Upper lobe of right lung (tissue), 1 donor: ENCODE results near the gene GTPBP1. TPM values are rescaled to one million over a fixed set of nuclear protein-coding genes. Genes with fewer than 3 reads are reported as not detected.

Source experiments
- ATAC-seq: fragments of 200-7000 bp; cut with Tn5 transposase; one replicate; pipeline ENCODE4 v1.9.1; 2020; ENCODE audit warnings: mild to moderate bottlenecking, moderate library complexity
- DNase-seq: peaks from one replicate; pipeline ENCODE4 v3.0.0-alpha.2; 2020
- H3K27ac ChIP-seq: fragments of 200-600 bp; one replicate; pipeline ENCODE4 v1.8.0; 2022
- H3K27me3 ChIP-seq: fragments of 200-600 bp; one replicate; pipeline ENCODE4 v1.8.0; 2022; ENCODE audit warnings: mild to moderate bottlenecking
- H3K36me3 ChIP-seq: fragments of 200-600 bp; one replicate; pipeline ENCODE4 v1.8.0; 2022
- H3K4me1 ChIP-seq: fragments of 200-600 bp; one replicate; pipeline ENCODE4 v1.8.0; 2022
- H3K4me3 ChIP-seq: fragments of 200-600 bp; one replicate; pipeline ENCODE4 v1.8.0; 2022; ENCODE audit warnings: mild to moderate bottlenecking
- H3K9me3 ChIP-seq: fragments of 200-600 bp; one replicate; pipeline ENCODE4 v1.8.0; 2022
- CTCF ChIP-seq: fragments of 200-600 bp; IDR thresholded peaks from one replicate; pipeline ENCODE4 v1.8.0; 2022; ENCODE audit warnings: antibody characterized with exemption
- intact Hi-C: fragments of 100-400 bp; cut with DNase I; formaldehyde crosslinking; loops from one replicate; pipeline ENCODE4 v1.11.0; 2022
- total RNA-seq: library from RNA; stranded (reverse); fragmentation: NEBNext Ultra II Directional; extraction: Animal tissue kit (Norgen Biotek cat#: 25700); gene quantifications from one replicate; pipeline ENCODE4 v1.2.1, GENCODE V29; 2021
- donor health status: DM: no; HTN: yes; CAD: no; lungs with severe emphysema.

The GTPBP1 gene
- total RNA-seq, 1 donor from 2014 or later: 72.5 TPM

GRCh38 chr22:38761202-38762162 lies 55.7 kb downstream of the GTPBP1 start:
- H3K36me3 ChIP-seq: no peaks in the 10 kb centered on the region
- no peaks in the 10 kb centered on the region for H3K27me3 ChIP-seq
- no peak overlapping the region for H3K4me3 ChIP-seq
- DNase-seq: no peak
- TF ChIP-seq CTCF: no peak
- H3K9me3 ChIP-seq: no peaks in the 10 kb centered on the region
- H3K4me1 ChIP-seq: peaks cover 4% of the 10 kb centered on the region
- intact Hi-C loops: no loop called here
- no peak for ATAC-seq
- no peak overlapping the region for H3K27ac ChIP-seq

DNA sequence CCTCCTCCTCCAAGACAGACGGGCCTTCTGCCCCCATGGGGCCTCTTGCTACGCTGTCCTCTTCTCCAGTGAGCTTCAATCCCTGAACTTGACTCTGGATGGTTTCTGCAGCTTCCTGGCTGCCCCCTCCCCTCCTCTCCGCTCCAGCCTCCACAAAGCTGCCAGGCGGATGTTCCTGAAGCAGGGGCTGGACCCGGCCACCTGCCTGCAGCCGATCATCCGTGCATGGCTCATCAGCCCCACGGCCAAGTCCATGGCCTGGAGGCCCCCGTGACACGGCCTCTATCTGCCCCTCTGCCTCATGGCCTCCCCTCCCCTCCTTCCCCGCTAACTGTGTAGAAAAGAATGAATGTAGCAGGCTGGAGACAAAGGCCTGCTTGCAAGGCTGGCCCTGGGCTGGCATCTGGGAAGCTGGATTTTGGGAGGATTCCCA lies 56.8 kb downstream of the GTPBP1 start:
- Histone ChIP-seq H3K27me3 (no peaks in the 10 kb centered on the region), H3K36me3 (no peaks in the 10 kb centered on the region), H3K4me1 (no peaks in the 10 kb centered on the region), H3K4me3 (no peak overlapping the region), H3K9me3 (no peaks in the 10 kb centered on the region), H3K27ac (no peak overlapping the region)
- intact Hi-C loops: no loop called here
- DNase-seq (no peak), ATAC-seq (no peak)
- TF ChIP-seq CTCF: no peak

DNA sequence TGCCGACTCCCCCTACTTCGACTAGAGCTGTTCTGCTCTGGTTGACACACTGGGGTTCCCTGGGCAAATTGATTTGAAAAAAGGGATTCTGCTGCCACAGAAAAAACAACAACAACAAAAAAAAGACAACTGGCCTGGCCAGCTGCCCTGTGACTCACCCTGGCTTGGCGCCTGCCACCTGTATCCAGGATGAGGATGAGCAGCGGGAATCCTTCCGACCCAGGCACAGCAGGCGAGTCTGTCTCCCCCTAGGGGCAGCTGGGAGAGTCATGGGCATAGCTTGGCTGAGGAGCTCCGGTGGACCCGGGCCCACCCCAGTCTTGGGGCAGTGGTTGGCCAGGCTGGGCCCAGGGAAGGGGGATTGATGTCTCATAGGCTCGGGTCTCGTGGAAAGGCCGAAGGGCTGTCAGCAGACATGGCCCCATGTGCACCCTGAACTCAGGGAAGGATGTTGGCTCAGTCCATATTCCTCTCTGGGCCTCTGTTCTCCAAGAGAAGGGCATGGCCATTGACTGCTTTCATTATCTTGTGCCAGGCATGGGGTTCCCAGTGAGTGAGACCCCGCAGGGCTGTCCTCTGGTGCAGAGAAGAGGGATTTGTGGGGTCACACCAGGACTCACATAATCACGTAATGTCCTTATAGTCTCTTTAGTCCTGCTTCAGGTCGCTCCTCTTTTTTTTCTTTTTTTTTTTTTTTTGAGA lies 60.5 kb downstream of the GTPBP1 start:
- Histone ChIP-seq H3K27ac (no peak overlapping the region), H3K27me3 (no peaks in the 10 kb centered on the region), H3K36me3 (no peaks in the 10 kb centered on the region), H3K9me3 (no peaks in the 10 kb centered on the region), H3K4me3 (no peak overlapping the region), H3K4me1 (no peaks in the 10 kb centered on the region)
- peak; percentile 77 for TF ChIP-seq CTCF
- intact Hi-C loops: no loop called here
- ATAC-seq (peak; percentile 62), DNase-seq (no peak)

- H3K9me3 ChIP-seq: no peaks in the 10 kb centered on the region
- H3K27me3 ChIP-seq: no peaks in the 10 kb centered on the region
- no peak overlapping the region for H3K4me3 ChIP-seq
- no peaks in the 10 kb centered on the region for H3K4me1 ChIP-seq
- H3K27ac ChIP-seq: no peak overlapping the region
- no peak for TF ChIP-seq CTCF
- no peaks in the 10 kb centered on the region for H3K36me3 ChIP-seq
- no peak for ATAC-seq
- no peak for DNase-seq
- intact Hi-C loops: no loop called here
Observed at GRCh38 chr22:38767313-38767712, 61.6 kb downstream of the GTPBP1 start.

GRCh38 chr22:38768036-38768435 lies 62.3 kb downstream of the GTPBP1 start:
- ATAC-seq (no peak), DNase-seq (no peak)
- Histone ChIP-seq H3K4me1 (no peaks in the 10 kb centered on the region), H3K4me3 (no peak overlapping the region), H3K27me3 (no peaks in the 10 kb centered on the region), H3K9me3 (no peaks in the 10 kb centered on the region), H3K27ac (no peak overlapping the region), H3K36me3 (no peaks in the 10 kb centered on the region)
- intact Hi-C loops: no loop called here
- no peak for TF ChIP-seq CTCF
